Brain microvascular endothelial cell (primary cell): ENCODE data around the gene GDI2.
A peak's percentile ranks its signal among the peaks of the same experiment; 100 is the strongest.

Source experiments
- DNase-seq: peaks from one replicate; pipeline ENCODE4 v3.0.0-alpha.2; 2020
- H3K27ac ChIP-seq: fragments of 250-450 bp; sonication (Bioruptor Pico); 2 replicates; pipeline ENCODE4 v1.5.1; 2020; ENCODE audit warnings: mild to moderate bottlenecking, moderate library complexity
- H3K27me3 ChIP-seq: fragments of 250-450 bp; sonication (Bioruptor Pico); replicated peaks from 2 replicates; pipeline ENCODE4 v1.5.1; 2020; ENCODE audit warnings: mild to moderate bottlenecking
- H3K36me3 ChIP-seq: fragments of 250-450 bp; sonication (Bioruptor Pico); replicated peaks from 2 replicates; pipeline ENCODE4 v1.5.1; 2020; ENCODE audit warnings: mild to moderate bottlenecking
- H3K4me3 ChIP-seq: 2 replicates; pipeline ENCODE4 v1.5.1; 2011; ENCODE audit warnings: low read depth, mild to moderate bottlenecking, control low read depth, low read length, moderate library complexity
- in situ Hi-C: cut with HindIII; loops from 2 replicates; pipeline ENCODE4 v1.10.0; 2017; ENCODE audit warnings: low sequenced_read_pairs, low pct_ligation_motif_present
- TF ChIP-seq, protein P1 (sequence below): IDR thresholded peaks from 2 replicates; pipeline ENCODE4 v1.5.1; 2011; ENCODE audit warnings: low read depth, mild to moderate bottlenecking, moderate library complexity, low read length, control low read depth, inconsistent platforms; ENCODE audit errors: missing control alignments

The GDI2 gene

DNA sequence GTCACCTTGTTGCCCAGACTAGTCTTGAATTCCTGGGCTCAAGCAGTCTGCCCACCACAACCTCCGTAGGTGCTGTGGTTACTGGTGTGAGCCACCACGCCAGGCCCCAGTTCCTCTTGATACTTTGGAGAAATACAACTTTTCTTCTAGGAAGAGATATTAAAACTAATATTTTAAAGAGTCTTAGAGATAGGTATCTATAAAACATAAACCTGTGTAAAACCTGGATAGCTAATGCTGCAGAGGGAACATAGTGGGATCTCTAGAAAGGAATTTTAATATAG, 4.8 kb upstream of the GDI2 start:
- Histone ChIP-seq H3K27me3 (no peaks in the 10 kb centered on the region), H3K27ac (no peak overlapping the region), H3K4me3 (no peak overlapping the region), H3K36me3 (peaks cover 1% of the 10 kb centered on the region)
- no peak for DNase-seq
- TF ChIP-seq, protein P1, sequence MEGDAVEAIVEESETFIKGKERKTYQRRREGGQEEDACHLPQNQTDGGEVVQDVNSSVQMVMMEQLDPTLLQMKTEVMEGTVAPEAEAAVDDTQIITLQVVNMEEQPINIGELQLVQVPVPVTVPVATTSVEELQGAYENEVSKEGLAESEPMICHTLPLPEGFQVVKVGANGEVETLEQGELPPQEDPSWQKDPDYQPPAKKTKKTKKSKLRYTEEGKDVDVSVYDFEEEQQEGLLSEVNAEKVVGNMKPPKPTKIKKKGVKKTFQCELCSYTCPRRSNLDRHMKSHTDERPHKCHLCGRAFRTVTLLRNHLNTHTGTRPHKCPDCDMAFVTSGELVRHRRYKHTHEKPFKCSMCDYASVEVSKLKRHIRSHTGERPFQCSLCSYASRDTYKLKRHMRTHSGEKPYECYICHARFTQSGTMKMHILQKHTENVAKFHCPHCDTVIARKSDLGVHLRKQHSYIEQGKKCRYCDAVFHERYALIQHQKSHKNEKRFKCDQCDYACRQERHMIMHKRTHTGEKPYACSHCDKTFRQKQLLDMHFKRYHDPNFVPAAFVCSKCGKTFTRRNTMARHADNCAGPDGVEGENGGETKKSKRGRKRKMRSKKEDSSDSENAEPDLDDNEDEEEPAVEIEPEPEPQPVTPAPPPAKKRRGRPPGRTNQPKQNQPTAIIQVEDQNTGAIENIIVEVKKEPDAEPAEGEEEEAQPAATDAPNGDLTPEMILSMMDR = no peak
- in situ Hi-C loops = no loop called here

DNA sequence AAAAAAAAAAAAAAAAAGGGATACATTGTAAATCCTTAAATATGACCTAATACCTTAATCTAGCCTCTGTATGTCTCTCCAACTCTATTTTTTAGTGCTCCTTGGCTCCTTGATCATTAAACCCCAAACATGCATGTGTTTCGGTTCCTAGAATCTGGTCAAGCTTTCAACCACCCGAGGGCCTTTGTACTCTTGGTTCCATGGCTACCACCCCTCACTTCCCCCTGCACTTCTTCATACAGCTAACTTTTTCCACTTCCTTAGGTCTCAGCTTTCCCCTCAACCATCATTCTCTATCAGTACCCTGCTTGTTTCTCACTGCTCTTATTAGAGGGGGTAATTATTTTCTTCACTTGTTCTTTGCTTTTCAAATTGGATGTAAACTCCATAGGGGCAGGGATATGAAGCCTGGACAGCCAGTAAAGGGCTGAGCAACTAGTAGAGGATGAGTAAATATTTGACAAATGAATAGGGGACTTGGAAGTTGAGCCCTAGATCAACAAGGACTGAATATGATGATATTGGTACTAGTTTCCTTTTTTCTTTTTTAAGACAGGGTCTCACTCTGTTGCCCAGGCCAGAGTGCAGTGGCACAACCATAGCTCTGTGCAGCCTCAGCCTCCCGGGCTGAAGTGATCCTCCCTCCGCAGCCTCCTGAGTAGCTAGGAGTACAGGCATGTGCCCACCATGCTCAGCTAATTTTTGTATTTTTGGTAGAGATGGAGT, 4.3 kb upstream of the GDI2 start:
- TF ChIP-seq, protein P1 = no peak
- Histone ChIP-seq H3K36me3 (peaks cover 3% of the 10 kb centered on the region), H3K4me3 (no peak overlapping the region), H3K27me3 (no peaks in the 10 kb centered on the region), H3K27ac (no peak overlapping the region)
- DNase-seq = no peak
- in situ Hi-C loops = no loop called here

DNA sequence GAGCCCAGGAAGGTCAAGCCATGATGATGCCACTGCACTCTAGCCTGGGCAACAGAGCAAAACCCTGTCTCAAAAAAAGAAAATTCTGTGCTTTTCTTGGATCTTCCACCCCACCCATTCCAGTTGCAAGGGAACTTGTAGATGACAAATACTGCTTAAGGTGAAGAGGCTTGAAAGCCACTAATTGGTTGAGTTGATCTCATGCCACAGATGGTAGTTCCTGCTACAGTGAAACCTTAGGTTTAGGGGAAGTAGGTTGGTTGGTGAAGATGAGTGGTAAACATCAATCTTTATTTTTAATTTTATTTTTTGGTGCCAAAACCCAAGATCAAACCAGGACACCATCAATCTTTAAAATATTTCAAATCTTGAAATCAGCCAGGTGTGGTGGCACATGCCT, 2.9 kb upstream of the GDI2 start:
- TF ChIP-seq, protein P1 = no peak
- no peak for DNase-seq
- no peaks in the 10 kb centered on the region for H3K27me3 ChIP-seq
- H3K4me3 ChIP-seq = no peak overlapping the region
- in situ Hi-C loops = no loop called here
- H3K27ac ChIP-seq = no peak overlapping the region
- H3K36me3 ChIP-seq = peaks cover 3% of the 10 kb centered on the region

DNA sequence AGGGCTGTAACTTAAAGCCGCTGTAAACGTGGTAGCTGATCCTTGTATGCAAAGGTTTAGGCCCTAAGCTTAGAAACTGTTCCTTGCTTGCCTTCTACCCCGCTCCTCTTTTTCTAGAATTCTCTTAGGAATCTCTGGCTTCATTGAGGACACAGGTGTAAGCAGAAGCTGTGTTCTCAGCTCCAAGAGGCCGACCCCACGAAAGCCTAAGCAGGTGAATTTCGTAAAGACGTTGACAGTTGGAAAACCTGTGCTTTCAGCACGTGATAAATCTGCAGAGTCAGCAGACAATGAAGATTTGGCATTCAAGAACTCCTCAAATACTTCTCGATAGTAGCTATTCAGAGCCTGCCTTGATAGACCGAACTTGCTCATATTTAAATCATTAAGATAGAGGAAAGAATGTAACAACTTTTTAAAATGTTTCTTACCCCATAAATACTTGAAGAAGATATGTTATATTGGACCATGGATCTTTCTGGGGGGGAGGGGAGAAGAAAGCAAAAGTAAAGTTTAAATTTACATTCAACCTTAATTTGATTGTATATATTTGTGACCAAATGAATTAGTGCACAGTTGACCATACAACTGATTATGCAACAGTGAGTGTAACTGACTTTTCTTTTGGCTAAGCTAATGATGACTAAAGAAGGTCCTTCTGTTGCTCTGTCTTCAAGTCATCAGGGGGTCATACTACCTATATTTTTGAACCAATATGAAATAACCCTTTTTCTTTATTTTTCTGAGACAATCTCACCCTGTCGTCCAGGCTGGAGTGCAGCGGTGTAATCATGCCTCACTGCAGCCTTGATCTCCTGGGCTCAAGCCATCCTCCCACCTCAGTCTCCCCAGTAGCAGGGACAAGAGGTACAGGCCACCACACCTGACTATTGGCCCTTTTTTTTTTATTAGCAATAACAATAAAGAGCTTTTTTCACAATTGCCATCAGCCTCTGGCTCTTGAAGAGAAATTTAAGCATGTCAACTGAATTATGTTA, 1.2 kb upstream of the GDI2 start:
- DNase-seq = peak; percentile 7
- H3K36me3 ChIP-seq = peaks cover 3% of the 10 kb centered on the region
- in situ Hi-C loops = no loop called here
- H3K27me3 ChIP-seq = no peaks in the 10 kb centered on the region
- peak overlapping the region; percentile 94 for H3K27ac ChIP-seq
- peak overlapping the region; percentile 92 for H3K4me3 ChIP-seq
- TF ChIP-seq, protein P1 = no peak

DNA sequence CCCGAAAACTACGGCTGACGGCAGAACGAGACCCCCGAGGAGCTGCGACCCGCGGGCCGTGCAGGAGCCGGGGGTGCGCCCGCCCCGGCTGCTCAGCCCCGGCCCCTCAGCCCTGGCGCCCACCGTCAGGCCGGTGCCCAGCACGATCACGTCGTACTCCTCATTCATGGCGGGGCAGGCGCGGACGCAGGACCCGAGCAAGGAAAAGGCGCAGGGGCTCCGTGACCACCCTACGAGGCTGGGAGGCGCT, 218 bp downstream of the GDI2 start:
- H3K27me3 ChIP-seq = no peaks in the 10 kb centered on the region
- in situ Hi-C loops = no loop called here
- TF ChIP-seq, protein P1 = no peak
- peak overlapping the region; percentile 92 for H3K4me3 ChIP-seq
- H3K27ac ChIP-seq = peak overlapping the region; percentile 94
- DNase-seq = no peak
- peaks cover 4% of the 10 kb centered on the region for H3K36me3 ChIP-seq
